ENCODE results near the gene NCF4. TPM values are rescaled to one million over a fixed set of nuclear protein-coding genes. Genes with fewer than 3 reads are reported as not detected.

The NCF4 gene
- total RNA-seq, 4 donors from 2014 or later: 1.8 to 21.2 (median 6.3) TPM

DNA sequence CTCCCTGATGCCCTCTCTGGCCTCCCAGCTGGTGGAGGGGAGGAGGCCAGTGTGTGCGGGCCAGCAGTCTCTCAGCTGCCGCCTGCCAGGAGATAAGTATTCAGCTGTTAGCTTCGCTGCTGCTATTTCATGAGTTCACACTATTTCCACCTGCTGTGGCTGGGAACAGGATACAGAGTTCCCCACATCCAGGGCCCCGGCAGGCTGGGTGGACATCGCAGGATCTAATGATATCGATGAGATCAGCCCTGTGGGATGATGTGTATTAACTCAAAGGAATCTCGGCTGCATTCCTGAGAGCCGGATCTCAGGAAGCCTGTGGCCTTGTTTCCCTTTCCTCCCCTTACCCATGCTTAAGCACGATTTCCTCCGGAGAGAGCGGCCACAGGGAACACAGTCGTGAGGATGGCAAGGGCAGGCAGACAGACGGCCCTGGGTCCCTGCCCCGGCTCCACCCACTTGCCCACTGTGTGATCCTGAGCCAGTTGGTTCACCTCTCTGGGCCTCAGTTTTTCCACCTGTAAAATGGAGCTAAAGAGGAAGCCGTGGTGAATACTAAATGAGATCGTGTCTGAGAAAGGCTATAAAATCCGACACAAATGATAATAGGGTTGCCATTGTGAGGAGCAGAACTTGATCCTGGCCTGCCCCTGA lies 37.5 kb upstream of the NCF4 start:
- H3K27ac ChIP-seq: no peak overlapping the region
- DNase-seq: no peak
- H3K36me3 ChIP-seq: no peaks in the 10 kb centered on the region
- H3K4me3 ChIP-seq: no peak overlapping the region
- H3K9me3 ChIP-seq: no peaks in the 10 kb centered on the region
- H3K4me1 ChIP-seq: no peaks in the 10 kb centered on the region
- intact Hi-C loops (cut with DNase I; ENCODE audit: low total_unique reads): no loop called here
- TF ChIP-seq, protein P1, sequence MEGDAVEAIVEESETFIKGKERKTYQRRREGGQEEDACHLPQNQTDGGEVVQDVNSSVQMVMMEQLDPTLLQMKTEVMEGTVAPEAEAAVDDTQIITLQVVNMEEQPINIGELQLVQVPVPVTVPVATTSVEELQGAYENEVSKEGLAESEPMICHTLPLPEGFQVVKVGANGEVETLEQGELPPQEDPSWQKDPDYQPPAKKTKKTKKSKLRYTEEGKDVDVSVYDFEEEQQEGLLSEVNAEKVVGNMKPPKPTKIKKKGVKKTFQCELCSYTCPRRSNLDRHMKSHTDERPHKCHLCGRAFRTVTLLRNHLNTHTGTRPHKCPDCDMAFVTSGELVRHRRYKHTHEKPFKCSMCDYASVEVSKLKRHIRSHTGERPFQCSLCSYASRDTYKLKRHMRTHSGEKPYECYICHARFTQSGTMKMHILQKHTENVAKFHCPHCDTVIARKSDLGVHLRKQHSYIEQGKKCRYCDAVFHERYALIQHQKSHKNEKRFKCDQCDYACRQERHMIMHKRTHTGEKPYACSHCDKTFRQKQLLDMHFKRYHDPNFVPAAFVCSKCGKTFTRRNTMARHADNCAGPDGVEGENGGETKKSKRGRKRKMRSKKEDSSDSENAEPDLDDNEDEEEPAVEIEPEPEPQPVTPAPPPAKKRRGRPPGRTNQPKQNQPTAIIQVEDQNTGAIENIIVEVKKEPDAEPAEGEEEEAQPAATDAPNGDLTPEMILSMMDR (IDR thresholded peaks at IDR 0.05): no peak
- TF ChIP-seq POLR2A (IDR thresholded peaks at IDR 0.05): no peak
- H3K27me3 ChIP-seq: no peaks in the 10 kb centered on the region

DNA sequence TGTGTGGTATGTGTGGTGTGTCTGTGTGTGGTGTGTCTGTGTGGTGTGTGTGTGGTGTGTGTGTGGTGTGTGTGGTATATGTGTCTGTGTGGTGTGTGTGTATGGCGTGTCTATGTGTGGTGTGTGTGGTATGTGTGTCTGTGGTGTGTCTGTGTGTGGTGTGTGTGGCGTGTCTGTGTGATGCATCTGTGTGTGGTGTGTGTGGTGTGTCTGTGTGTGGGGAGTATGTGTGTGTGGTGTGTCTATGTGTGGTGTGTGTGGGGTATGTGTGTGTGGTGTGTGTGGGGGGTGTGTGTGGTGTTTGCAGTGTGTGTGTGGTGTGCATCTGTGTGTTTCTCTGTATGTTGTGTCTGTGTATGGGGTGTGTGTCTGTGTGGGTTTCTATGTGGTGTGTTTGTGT lies 36.2 kb upstream of the NCF4 start:
- no peaks in the 10 kb centered on the region for H3K27me3 ChIP-seq
- no peak for DNase-seq
- H3K4me3 ChIP-seq: no peak overlapping the region
- H3K36me3 ChIP-seq: no peaks in the 10 kb centered on the region
- H3K27ac ChIP-seq: no peak overlapping the region
- intact Hi-C loops (cut with DNase I; ENCODE audit: low total_unique reads): no loop called here
- TF ChIP-seq, protein P1 (IDR thresholded peaks at IDR 0.05): no peak
- TF ChIP-seq POLR2A (IDR thresholded peaks at IDR 0.05): no peak
- no peaks in the 10 kb centered on the region for H3K4me1 ChIP-seq
- no peaks in the 10 kb centered on the region for H3K9me3 ChIP-seq

DNA sequence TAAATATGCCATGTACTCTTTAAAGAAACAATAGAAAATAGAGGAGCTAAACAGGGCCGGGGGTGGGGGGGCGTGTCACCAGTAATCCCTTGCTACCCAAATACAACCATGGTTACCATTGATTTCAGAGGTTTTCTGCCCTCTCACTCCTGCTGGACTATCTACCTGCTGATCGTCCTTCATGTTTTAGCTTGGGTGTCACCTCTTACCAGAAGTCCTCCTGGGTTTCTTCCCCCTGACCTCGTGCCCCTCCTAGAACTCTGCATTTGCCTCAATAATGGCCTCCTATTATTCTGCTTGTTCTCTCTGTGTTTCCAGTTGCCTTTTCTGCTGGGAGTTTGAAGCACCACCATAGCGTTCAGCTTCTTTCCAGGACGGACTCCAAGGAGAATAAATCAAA lies 34.5 kb upstream of the NCF4 start:
- no peaks in the 10 kb centered on the region for H3K36me3 ChIP-seq
- H3K27ac ChIP-seq: no peak overlapping the region
- no peak overlapping the region for H3K4me3 ChIP-seq
- intact Hi-C loops (cut with DNase I; ENCODE audit: low total_unique reads): no loop called here
- H3K9me3 ChIP-seq: no peaks in the 10 kb centered on the region
- H3K4me1 ChIP-seq: no peaks in the 10 kb centered on the region
- H3K27me3 ChIP-seq: no peaks in the 10 kb centered on the region
- no peak for DNase-seq
- TF ChIP-seq POLR2A (IDR thresholded peaks at IDR 0.05): no peak
- TF ChIP-seq, protein P1 (IDR thresholded peaks at IDR 0.05): no peak

DNA sequence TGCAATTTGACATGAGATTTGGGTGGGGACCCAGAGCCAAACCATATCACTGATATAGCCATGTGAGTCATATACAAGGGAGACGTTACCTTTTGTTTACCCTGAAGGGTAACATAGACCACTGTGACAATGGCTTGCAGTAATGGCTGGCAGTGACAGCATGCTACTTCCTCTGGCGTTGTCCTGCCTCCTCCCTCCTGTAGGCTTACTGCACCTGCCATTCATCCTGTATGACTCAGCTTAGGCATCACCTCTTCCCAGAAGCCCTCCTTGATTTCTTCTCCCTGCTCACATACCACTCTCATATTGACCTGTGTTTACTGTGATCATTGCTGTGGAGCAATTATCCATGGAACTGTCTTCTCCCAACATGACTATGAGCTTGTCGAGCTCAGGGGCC lies 32.0 kb upstream of the NCF4 start:
- intact Hi-C loops (cut with DNase I; ENCODE audit: low total_unique reads): no loop called here
- Histone ChIP-seq H3K36me3 (no peaks in the 10 kb centered on the region), H3K27me3 (no peaks in the 10 kb centered on the region), H3K27ac (no peak overlapping the region), H3K4me1 (no peaks in the 10 kb centered on the region), H3K4me3 (no peak overlapping the region), H3K9me3 (no peaks in the 10 kb centered on the region)
- TF ChIP-seq, protein P1 (IDR thresholded peaks at IDR 0.05): no peak
- TF ChIP-seq POLR2A (IDR thresholded peaks at IDR 0.05): no peak
- DNase-seq: no peak

DNA sequence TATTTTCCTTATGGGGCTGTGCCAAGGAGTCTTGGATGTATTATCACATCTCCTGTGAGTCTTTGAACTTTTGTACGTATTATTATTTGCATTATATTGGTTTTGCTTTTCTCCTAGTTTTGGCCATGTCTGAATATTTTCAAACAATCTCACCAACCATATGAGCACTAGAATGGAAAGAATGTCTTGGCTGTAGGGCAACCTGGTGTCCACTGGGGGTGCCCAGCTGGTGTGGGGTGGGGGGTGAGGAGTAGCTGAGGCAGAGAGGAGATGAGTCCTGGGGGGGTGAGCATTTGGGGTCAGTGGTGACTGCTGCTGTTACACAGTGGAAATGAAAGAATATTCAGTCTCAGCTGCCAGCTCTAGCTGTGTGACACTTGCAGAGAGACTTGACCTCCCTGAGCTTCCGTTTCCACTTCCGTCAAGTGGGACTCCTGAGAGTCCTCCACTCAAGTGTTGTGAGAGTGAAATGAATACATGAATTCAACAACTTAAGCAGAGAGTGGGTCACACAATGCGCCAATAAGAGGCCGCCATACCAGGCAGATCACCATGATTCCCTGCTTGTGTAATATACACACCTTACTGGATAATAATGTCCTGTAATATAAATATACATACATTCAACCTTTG lies 31.3 kb upstream of the NCF4 start:
- H3K27ac ChIP-seq: no peak overlapping the region
- H3K4me1 ChIP-seq: no peaks in the 10 kb centered on the region
- H3K36me3 ChIP-seq: no peaks in the 10 kb centered on the region
- no peak overlapping the region for H3K4me3 ChIP-seq
- H3K9me3 ChIP-seq: no peaks in the 10 kb centered on the region
- TF ChIP-seq, protein P1 (IDR thresholded peaks at IDR 0.05): no peak
- no peak for TF ChIP-seq POLR2A (IDR thresholded peaks at IDR 0.05)
- H3K27me3 ChIP-seq: no peaks in the 10 kb centered on the region
- intact Hi-C loops (cut with DNase I; ENCODE audit: low total_unique reads): no loop called here
- no peak for DNase-seq

All from uterus (tissue), 4 donors.